OCI-LY3 (cell line): ENCODE results near the gene CSTPP1.

ENCODE experiments used
- CTCF ChIP-seq: fragments of 200-600, 300-600 bp; sonication (generic); IDR thresholded peaks from 2 replicates; pipeline ENCODE4 v1.5.1; 2014; ENCODE audit warnings: antibody characterized with exemption, low read length, low read depth
- EZH2phosphoT487 ChIP-seq: fragments of 200-600 bp; shearing (Covaris generic); IDR thresholded peaks from 2 replicates; pipeline ENCODE4 v1.6.1; 2018; ENCODE audit warnings: antibody characterized with exemption, mixed run types, low read depth

DNA sequence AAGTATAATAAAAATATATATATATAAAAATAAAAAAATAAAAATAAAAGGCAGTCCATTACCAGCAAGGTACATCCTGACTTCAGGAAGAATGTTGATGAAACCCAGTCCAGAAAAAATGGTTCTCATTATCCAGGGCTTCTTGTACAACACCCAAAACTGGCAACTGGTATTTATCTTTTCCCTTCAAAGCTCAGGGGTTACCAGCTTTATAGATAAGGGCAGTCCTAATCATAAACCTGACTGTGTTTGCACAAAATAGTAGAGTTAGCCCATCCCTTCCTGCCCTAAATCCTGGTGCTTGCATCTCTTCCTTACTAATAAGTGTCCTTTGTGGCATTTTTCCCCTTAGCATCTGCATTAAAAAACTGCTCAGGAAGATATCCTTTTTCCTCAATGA lies 97.5 kb downstream of the CSTPP1 start:
- no peak for TF ChIP-seq CTCF
- TF ChIP-seq EZH2phosphoT487 = no peak
